SK-N-SH treated with all-trans-retinoic acid at 6 μM for 48 hours (cell line): ENCODE measurements around the gene ZDHHC8.

Experiments
- CSDC2 ChIP-seq: fragments of 250-450 bp; sonication (Bioruptor Pico); IDR thresholded peaks from 2 replicates; pipeline ENCODE4 v1.5.0; 2020; ENCODE audit warnings: mild to moderate bottlenecking, moderate library complexity
- ZFP30 ChIP-seq: fragments of 450-650 bp; formaldehyde crosslinking; IDR thresholded peaks from 2 replicates; pipeline ENCODE4 v1.5.0; 2022; ENCODE audit warnings: mild to moderate bottlenecking, moderate library complexity
- ZNF565 ChIP-seq: fragments of 450-650 bp; formaldehyde crosslinking; conservative IDR thresholded peaks from 2 replicates; pipeline ENCODE4 v1.5.0; 2020; ENCODE audit warnings: low read depth, mild to moderate bottlenecking, moderate library complexity

DNA sequence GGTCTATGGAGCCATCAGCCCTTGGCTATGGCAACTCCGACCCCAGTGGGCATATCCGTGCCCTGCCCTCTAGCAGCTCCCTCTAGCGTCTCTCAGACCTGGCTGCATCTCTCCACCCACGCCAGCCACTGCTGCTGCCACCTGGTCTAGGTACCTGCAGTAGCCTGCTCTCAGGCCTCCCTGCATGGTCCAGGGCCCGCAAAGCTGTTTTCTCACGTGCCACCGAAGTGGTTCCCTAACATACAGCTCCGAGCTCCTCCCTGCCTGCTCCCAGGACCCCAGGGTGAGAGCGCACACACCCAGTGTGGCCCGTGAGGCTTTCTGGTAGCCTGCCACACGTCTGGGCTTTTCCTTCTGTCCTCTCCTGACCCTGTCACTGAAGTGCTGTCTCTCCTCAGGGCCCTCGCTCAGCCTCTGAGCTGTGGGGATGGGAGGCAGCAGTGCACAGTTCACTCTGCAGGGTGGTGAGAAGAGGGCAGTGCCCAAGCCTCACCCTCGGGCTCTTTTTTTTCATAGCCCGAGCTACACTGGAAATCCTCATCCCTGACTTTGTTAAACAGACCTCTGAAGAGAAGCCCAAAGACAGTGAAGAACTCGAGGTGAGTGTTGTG is 37.3 kb upstream of the ZDHHC8 start:
- TF ChIP-seq ZNF565 (no peak), CSDC2 (CRISPR knock-in tag) (no peak), ZFP30 (no peak)
